GM21576 (cell line): ENCODE data around the gene UBA6.
"Not testable (repeated sequence)": the region's sequence is repeated elsewhere in the genome, so short reads cannot be mapped to it uniquely, and the experiment has no call there.

Source experiments
- ATAC-seq: cut with Tn5 transposase; IDR thresholded peaks from one replicate; pipeline ENCODE4 v1.9.1; 2021; ENCODE audit warnings: mild to moderate bottlenecking, moderate library complexity; ENCODE audit not compliant: unreplicated experiment

UBA6 gene

DNA sequence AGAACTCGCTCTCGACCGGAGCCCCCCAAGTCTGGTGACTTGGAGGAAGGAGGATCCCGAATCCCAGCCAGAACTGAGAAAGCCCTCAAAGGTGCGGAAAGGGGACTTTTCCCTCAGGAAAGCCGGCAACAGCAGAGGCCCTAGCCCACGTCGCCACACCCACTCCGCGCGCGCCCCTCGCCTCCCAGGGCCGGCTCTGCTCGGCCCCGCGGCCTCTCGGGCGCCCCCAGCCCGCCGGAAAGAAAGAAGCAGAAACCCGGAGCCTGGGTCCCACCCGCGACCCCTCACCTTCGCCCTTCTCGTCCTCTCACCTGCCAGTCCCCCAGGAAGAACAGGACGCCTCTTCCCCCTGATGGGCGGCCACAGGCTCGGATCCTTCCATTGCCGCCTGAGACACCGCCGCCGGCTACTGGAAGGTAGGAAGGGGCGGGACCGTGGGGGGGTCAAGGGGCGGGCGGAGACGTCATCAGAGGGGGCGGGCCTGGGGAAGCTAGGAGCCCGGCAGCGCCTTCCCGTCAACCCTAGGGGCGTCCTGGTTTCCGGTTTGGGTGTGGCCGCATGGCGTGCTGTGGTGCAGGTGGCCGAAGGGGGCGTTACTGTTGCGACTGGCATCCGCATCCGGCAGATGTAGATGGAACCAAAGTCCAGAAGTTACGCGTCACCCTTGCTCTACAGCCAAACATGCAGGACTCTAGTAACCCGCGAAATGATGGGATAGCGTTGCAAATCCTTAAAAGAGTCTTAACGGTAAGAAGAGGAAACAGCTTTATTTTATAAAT lies at the start of gene UBA6:
Gene UBA6 (minus strand): TSS at position 418 of the 779 bp plus-strand sequence. CDS start 36 bp downstream, at position 382.
- peak; percentile 97 for ATAC-seq

- no peak for ATAC-seq
These were observed 49.7 kb upstream of the UBA6 start for GRCh38 chr4:67750691-67751090.

DNA sequence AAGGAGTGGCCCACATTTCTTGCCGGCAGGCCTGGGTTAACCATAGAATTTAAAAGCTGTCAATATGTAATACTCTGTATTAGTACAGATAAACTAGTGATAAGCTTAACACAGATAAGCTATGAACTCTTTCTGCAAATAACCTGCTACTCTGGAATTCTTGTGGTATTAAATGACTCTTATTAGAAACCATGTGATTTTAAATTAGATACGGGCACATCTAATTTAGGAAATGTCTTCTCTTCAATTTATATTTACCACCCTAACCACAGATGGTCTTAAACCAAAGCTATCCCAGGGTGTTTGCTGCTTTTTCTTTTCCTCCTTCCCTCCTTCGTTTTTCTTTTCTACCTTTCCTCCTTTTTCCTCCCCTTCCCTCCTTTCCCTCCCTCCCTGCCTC lies 48.3 kb upstream of the UBA6 start:
- ATAC-seq = no peak

- peak; percentile 57 for ATAC-seq
These were observed 46.0 kb upstream of the UBA6 start for GRCh38 chr4:67746797-67747495.

DNA sequence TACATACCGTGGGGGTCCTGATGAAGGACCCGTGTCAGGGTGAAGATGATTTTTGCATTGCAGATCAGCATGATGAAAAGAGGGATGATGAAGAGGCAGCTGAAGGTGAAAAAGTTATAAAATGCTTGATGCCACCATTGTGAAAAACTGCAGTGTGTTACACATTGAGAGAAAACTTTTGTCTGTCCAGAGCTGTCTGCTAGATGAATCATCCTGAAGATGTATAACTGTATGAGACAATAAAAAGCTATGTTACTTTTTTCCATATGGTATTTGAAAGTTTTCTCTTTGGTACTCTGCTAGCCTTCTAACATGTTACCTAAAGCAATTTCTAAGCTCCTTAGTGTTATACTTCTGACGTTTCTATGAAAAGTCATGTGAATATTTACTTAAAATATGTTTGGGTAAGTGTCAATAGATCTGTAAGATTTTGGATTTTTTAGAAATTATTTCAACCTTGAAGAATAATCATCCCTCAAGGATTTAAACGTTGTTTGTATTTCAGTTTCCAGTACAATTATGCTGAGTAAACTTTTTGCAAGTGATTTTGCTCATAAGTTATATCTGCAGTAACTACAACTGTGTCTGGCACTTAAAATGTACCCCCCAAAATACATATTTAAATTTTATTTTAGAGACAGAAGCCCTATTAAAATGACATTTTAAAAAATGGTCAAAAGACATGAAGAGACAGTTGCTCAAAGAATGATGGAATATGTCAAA lies 43.8 kb upstream of the UBA6 start:
- ATAC-seq = no peak

- ATAC-seq = no peak
These were observed 42.2 kb upstream of the UBA6 start for GRCh38 chr4:67743194-67743593.

DNA sequence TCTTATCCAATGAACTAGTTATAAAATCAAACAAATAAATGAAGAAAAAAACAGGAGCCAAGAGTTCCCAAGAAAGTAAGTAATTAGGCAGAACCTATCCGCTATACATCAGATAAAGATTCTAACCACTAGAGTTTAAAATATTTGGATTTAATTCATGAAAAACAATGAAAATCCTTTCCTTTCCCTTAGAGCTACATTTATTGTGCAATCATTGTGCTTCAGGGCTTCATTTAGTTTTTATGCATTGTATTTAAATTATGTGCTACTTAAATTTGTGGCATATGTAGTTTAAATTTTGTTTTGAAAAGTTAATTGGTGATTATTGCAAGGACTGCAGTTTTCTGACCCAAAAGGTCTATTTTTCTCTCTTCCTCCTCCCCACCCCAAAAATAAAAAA lies 35.3 kb upstream of the UBA6 start:
- ATAC-seq = no peak

DNA sequence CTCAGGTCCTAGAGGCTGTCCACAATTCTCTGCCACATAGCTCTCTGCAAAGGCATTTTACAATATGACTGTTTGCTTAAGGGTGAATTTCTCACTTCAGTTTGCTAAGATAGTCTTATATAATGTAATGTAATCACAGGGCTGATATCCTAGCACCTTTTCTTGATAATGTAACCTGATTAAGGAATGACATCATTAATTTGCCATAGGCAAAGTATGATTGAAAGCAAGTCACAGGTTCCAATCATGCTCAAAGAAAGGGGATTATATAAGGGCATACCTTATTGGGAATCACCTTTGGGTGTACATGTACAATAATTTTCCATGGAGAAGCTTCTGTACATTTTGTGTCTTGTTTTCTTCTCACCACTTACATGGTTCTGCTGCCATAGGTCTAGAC lies 34.4 kb upstream of the UBA6 start:
- no peak for ATAC-seq

- ATAC-seq = not testable (repeated sequence)
These were observed 29.6 kb upstream of the UBA6 start for GRCh38 chr4:67730511-67730910.

GRCh38 chr4:67727124-67727850 lies 26.3 kb upstream of the UBA6 start:
- ATAC-seq = no peak

DNA sequence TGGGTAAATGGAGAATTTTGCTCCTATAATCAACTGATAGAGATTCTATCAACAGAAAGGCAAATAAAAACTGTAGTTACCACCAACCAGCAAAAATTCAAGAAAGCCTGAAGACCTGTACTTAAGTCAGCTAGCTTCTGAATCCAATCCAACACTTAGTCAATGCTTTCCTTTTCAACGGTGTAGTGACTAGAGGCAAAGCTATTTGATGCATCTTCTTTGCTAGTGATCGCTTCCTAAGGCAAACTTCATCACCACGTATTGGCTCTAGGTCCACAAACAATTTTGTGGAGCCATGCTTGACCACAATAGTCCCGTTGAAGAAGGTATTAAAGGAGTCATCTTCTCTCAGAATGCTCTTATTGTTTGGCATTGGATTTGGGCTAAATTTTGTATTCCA lies 25.0 kb upstream of the UBA6 start:
- no peak for ATAC-seq

DNA sequence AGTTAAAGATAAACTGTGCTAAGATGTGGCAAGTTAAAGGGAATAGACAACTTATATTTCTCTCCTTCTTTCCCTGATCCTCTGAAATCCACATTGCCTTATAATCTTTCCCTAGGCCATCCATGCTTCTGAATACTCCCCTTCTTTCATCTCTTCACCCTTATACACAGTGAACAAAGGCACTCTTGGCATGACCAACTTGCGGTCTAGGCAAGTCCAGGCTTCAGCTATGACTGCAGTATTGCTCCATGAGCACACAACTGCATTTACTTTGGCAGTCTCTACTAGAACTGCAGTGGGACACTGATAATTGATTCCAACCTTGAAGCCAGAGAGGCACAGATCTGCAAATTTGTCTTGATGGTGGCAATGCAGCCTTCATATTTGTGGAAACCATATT lies 24.2 kb upstream of the UBA6 start:
- ATAC-seq = no peak

GRCh38 chr4:67723949-67724348 lies 23.0 kb upstream of the UBA6 start:
- ATAC-seq = no peak

DNA sequence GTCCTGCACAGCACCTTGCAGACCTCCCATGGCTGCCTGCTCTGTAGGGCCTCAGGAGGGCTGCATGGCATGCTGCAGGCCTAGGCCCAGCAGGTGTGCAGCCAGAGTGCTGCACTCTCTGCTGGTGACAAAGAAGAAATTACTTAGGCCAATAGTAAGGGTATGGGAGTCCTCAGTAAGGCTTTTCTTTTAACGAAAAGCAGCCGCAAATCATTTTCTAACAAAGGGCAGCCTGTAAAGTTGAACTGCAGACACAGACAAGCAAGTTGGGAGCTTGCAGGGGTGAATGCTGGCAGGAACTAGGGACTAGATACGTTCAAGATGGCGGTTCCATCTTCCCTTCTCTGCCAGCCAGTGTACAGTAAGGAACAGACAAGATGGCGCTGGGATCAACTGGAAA lies 22.4 kb upstream of the UBA6 start:
- no peak for ATAC-seq

DNA sequence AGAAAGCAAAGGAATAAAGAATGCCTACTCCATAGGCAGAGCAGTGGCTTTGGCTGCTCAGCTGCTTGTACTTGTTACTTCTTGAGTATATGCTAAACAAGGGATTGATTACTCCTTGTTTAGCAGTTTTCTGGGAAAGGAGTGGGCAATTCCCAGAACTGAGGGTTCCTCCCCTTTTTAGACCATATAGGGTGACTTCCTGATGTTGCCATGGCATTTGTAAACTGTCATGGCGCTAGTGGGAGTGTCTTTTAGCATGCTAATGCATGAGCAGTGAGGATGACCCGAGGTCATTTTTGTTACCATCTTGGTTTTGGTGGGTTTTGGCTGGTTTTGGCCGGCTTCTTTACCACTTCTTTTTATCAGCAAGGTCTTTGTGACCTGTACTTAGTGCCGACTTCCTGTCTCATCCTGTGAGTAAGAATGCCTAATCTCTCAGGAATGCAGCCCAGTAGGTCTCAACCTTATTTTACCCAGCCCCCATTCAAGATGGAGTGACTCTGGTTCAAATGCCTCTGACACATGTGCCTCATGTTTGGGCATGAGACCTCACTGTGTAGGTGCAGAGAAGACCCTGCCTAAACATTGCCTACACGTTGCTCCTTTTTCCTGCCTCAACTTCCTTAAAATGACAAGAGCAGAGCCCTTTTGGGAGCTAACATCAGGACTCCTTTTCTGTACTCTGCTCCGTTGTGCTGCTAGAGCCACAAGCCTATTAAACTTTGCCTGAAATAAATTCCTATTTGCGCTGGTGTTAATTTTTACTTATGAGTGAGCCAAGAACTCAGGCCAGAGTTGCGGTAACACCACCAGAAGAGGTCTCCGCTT lies 21.0 kb upstream of the UBA6 start:
- ATAC-seq = no peak

- ATAC-seq = no peak
These were observed 20.4 kb upstream of the UBA6 start for GRCh38 chr4:67721315-67721769.

DNA sequence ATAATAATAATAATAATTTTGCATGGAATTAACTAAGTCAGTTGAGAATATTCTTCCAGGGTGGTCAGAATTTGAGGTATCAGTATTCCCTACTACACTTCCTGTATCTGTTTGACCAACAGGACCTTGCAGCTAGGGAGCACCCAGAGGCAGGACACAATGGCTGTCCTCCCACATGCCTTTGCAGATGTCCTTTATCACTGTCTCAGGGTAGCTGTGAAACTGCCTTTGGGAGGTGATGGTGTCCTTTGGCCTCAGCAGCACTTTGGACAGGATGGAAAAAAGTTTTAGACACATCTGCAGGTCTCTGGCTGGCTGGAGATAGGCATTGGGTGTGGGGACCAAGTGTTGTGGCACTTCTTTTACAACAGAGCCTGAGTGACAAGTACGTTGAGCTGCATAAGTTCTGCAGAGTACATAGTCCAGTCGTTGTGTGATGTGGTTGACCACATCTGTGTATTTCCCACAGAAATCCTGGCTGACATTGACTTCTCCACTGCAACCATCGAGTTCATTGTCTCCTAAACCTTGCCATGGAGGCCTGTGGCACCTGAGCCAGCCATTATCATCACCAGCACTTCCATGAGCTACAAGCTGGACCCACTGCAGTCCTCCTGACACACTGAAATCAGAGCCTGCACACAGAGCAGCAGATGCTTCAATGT lies 19.1 kb upstream of the UBA6 start:
- no peak for ATAC-seq

DNA sequence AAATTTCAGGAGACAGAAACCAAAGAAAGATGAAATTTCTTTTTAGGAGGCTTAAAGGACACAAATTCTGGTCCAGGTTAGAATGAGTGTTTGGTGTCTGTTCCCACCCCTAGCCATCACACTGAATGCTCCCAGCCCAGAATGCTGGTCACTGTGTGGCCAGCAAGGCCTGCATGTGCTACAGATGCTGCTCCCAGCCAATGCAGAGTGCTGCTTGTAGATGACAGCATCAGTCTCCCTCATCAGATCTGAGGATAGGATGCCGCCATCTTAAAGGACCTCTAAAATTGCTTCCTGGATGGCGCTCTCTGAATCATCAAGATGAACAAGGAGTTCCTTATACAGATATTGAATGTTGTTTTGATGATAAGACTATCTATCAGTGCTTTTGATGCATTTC lies 17.9 kb upstream of the UBA6 start:
- no peak for ATAC-seq

- no peak for ATAC-seq
These were observed 16.6 kb upstream of the UBA6 start for GRCh38 chr4:67717586-67717985.

DNA sequence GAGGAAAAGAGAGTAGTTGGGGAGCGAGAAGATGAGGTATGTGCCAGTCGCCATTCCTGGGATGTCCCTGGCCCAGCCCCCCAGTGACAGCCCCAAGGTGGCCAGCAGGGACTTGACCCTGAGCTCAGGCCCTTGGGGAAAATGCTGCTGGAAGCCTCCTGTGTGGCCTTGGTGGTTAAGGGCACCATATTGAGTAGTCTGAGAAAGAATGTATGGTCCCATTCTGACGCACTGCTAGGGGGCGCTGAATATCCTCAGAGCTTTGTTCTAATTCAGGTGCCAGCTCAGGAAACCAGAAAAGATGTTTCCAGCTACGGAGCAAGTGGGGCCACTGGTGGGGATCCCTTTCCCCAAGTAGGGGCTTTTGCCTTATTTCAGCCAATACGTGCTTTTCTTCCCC lies 14.0 kb upstream of the UBA6 start:
- ATAC-seq = no peak
